WERI-Rb-1 (cell line): ENCODE results near the gene RARRES2.
A peak's percentile ranks its signal among the peaks of the same experiment; 100 is the strongest.

ENCODE experiments used
- DNase-seq: peaks from one replicate; pipeline ENCODE4 v3.0.0-alpha.2; 2020
- H3K27ac ChIP-seq: fragments of 250-450 bp; sonication (Bioruptor Pico); 2 replicates; pipeline ENCODE4 v1.5.1; 2020; ENCODE audit warnings: mild to moderate bottlenecking, moderate library complexity
- H3K27me3 ChIP-seq: fragments of 250-450 bp; sonication (Bioruptor Pico); 2 replicates; pipeline ENCODE4 v1.5.1; 2021; ENCODE audit warnings: mild to moderate bottlenecking, low read depth, moderate library complexity; ENCODE audit not compliant: insufficient read depth, severe bottlenecking
- H3K36me3 ChIP-seq: fragments of 250-450 bp; sonication (Bioruptor Pico); 2 replicates; pipeline ENCODE4 v1.5.1; 2020; ENCODE audit warnings: mild to moderate bottlenecking, moderate library complexity
- H3K4me3 ChIP-seq: 2 replicates; pipeline ENCODE4 v1.5.1; 2011; ENCODE audit warnings: low read depth, mild to moderate bottlenecking, control low read depth, low read length
- H3K9me3 ChIP-seq: fragments of 250-450 bp; sonication (Bioruptor Pico); 2 replicates; pipeline ENCODE4 v1.5.1; 2021; ENCODE audit warnings: mild to moderate bottlenecking, moderate library complexity; ENCODE audit not compliant: severe bottlenecking
- TF ChIP-seq, protein P1 (sequence below): IDR thresholded peaks from 2 replicates; pipeline ENCODE4 v1.5.1; 2011; ENCODE audit warnings: low read depth, mild to moderate bottlenecking, control low read depth, inconsistent platforms, low read length

The RARRES2 gene

DNA sequence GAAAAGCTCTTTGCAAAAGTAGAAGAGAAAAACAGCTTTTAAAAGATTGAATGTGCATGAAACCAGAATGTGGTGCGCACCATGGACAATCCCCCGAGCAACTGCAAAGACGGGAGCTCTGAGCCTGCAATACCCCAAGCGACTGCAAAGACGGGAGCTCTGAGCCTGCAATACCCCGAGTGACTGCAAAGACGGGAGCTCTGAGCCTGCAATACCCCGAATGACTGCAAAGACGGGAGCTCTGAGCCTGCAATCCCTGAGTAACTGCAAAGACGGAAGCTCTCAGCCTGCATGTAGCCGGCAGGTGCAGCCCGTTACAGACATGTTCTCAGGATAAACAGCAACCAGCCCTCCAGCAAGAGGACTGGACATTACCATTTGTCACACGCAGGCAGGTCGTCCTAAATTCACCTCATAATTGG is 43.9 kb upstream of the RARRES2 start:
- H3K9me3 ChIP-seq, result no peaks in the 10 kb centered on the region
- peaks cover 19% of the 10 kb centered on the region for H3K36me3 ChIP-seq
- peak overlapping the region; percentile 97 for H3K27ac ChIP-seq
- no peaks in the 10 kb centered on the region for H3K27me3 ChIP-seq
- TF ChIP-seq, protein P1, sequence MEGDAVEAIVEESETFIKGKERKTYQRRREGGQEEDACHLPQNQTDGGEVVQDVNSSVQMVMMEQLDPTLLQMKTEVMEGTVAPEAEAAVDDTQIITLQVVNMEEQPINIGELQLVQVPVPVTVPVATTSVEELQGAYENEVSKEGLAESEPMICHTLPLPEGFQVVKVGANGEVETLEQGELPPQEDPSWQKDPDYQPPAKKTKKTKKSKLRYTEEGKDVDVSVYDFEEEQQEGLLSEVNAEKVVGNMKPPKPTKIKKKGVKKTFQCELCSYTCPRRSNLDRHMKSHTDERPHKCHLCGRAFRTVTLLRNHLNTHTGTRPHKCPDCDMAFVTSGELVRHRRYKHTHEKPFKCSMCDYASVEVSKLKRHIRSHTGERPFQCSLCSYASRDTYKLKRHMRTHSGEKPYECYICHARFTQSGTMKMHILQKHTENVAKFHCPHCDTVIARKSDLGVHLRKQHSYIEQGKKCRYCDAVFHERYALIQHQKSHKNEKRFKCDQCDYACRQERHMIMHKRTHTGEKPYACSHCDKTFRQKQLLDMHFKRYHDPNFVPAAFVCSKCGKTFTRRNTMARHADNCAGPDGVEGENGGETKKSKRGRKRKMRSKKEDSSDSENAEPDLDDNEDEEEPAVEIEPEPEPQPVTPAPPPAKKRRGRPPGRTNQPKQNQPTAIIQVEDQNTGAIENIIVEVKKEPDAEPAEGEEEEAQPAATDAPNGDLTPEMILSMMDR, result no peak
- H3K4me3 ChIP-seq, result no peak overlapping the region
- peak; percentile 65 for DNase-seq

DNA sequence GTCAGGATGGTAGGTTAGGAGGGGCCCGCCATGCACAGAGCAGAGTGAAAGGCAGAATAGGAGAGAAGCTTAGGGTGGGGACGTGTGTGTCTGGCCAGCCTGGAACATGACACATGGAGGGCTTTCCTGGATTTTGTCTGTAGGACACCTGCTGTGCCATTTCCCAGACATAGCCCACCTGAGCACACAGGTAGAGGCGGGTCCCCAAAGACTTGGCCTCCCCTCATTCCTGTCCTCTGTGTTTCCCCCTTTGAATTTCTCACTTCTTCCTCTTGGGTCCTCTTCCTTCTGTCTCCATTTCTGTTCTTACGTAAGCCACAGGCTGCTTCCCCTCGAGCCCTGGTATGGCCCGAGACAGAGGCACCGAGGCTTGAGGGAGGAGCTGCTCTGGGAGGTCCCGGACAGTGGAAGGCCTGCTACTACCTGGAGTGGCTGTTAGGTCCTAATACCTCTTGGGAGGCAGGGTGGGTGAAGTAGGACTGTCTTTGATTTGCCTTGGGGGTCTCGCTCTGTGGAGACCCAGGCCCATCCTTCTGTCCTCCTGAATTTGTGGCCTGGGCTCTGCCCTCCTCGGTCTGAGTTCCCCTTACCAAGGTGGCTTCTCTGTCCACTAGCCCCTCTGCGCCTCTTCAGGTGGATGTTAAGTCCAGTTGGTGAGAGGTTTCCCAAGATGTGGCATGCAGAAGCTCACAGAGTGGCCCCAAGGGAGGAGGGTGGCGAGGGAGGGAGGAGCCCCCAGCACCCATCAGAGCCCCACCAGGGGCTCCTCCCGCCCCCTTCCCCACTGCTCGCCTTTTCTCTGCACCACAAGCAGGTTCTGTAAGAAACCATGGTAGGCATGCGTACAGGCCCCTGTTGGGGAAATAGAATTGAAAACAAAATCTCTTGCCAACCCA is 43.2 kb upstream of the RARRES2 start:
- DNase-seq, result no peak
- H3K27me3 ChIP-seq, result no peaks in the 10 kb centered on the region
- H3K27ac ChIP-seq, result peak overlapping the region; percentile 97
- H3K36me3 ChIP-seq, result peaks cover 12% of the 10 kb centered on the region
- H3K4me3 ChIP-seq, result peak overlapping the region; percentile 32
- no peaks in the 10 kb centered on the region for H3K9me3 ChIP-seq
- TF ChIP-seq, protein P1, result no peak

DNA sequence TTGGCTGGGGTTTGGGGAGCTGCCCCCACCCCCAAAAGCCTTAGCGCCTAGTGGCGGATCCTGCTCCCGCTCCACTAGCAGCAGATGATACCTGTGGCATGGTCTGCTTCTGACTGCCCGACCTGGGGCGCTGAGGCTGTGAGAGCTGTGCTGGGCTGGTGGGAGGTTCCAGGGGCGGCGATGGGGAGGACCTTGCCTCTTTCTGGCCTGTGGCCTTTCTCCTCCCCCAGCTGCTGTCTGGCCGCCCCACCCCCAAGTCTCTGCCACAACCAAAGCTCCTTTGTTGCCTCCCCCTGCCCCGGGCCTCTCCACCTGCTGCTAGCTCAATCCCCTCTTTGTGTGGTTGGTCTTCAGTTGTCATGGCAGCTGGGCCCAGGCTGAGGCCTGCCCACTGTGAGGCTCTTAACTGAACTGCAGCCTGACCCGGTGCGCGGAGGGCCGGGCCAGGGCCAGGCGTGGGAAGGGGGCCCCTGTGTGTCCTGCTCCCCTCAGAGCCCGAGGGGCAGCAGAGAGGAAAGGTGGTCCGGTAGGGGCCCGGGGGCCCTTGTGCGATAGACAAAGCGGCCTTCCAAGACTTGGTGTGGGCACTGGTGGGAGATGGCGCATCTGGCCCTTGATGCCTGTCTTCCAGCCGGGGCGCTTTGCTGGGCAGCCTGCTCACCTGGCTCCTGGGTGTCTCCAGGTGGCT is 42.4 kb upstream of the RARRES2 start:
- H3K36me3 ChIP-seq, result peaks cover 6% of the 10 kb centered on the region
- H3K27me3 ChIP-seq, result no peaks in the 10 kb centered on the region
- no peaks in the 10 kb centered on the region for H3K9me3 ChIP-seq
- H3K27ac ChIP-seq, result peak overlapping the region; percentile 97
- DNase-seq, result peak; percentile 100
- H3K4me3 ChIP-seq, result peak overlapping the region; percentile 32
- TF ChIP-seq, protein P1, result peak; percentile 39

DNA sequence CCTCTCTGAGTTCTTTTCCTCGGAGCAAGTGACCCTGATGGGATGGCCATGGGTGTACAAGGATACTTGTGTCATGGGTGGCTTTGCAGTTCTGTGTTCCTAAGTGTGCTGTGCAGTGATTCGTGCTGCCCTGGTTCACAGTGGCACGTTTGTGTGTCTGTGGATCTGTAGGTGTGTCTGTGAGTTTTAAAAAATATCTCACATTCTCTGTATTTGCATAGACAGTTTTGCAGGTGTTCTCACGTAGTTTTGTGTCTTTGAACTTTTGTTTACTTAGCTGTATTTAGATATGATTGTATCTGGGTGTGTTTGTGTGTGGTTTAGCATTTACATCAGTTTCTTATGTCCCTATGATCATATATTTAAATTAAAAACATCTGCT is 41.4 kb upstream of the RARRES2 start:
- TF ChIP-seq, protein P1, result no peak
- no peak overlapping the region for H3K4me3 ChIP-seq
- DNase-seq, result no peak
- no peaks in the 10 kb centered on the region; the same call in 1 of the 2 replicates for H3K36me3 ChIP-seq
- no peaks in the 10 kb centered on the region for H3K27me3 ChIP-seq
- H3K27ac ChIP-seq, result peak overlapping the region; percentile 82
- H3K9me3 ChIP-seq, result no peaks in the 10 kb centered on the region

DNA sequence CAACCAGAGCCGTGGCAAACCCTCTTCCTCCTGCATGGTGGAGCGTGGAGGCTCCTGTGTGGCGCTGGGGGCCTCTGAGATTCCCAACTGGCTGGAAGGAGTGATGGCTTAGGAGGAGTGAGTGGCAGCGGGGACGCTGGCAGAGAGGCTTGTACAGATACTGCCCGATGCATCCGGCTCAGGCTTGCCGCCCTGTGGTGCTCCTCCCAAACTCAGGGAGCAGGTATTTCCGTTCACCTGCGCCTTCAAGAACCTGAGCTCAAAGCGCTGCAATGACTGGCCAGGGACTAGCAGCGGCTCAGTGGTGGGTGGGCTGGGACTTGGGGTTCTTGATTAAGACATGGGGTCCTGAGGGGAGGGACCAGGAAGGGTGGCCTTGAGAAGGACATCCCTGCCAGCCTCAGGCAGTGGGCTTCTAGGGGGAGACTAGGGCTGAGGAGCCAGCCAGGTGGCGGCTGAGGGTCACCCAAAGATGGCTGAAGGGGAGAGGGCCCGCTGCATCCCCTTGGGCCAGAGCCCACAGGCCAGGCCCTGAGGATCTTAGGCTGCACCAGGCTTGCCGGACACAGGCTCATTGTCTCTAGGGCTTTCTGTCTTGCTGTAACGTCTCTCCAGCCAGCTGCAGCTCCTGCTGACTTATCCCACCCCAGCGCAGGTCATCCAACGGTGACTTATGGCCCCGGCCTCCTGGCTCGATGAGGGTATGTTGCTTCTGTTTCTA is 40.9 kb upstream of the RARRES2 start:
- no peak for DNase-seq
- H3K27me3 ChIP-seq, result no peaks in the 10 kb centered on the region
- H3K9me3 ChIP-seq, result no peaks in the 10 kb centered on the region
- peak overlapping the region; percentile 82 for H3K27ac ChIP-seq
- TF ChIP-seq, protein P1, result no peak
- H3K4me3 ChIP-seq, result no peak overlapping the region
- no peaks in the 10 kb centered on the region; the same call in 1 of the 2 replicates for H3K36me3 ChIP-seq
